ENCODE data around the gene PLAAT3. TPM values are rescaled to one million over a fixed set of nuclear protein-coding genes. Genes with fewer than 3 reads are reported as not detected.
"Not testable (repeated sequence)": the region's sequence is repeated elsewhere in the genome, so short reads cannot be mapped to it uniquely, and the experiment has no call there.

The PLAAT3 gene
- total RNA-seq, 1 donor from 2014 or later, result 50.6 TPM

- peak; percentile 40 for DNase-seq (ENCODE audit: low read depth)
Measured at GRCh38 chr11:63609536-63609935, 4.7 kb downstream of the PLAAT3 start.

GRCh38 chr11:63608353-63609345 is 5.6 kb downstream of the PLAAT3 start:
- DNase-seq (ENCODE audit: low read depth), result peak; percentile 75

- DNase-seq (ENCODE audit: low read depth), result no peak
Measured at GRCh38 chr11:63603180-63603518, 11.1 kb downstream of the PLAAT3 start.

GRCh38 chr11:63602290-63603179 is 11.7 kb downstream of the PLAAT3 start:
- not testable (repeated sequence) for DNase-seq (ENCODE audit: low read depth)

- peak; percentile 84 for DNase-seq (ENCODE audit: low read depth)
Measured at GRCh38 chr11:63599211-63600122, 14.8 kb downstream of the PLAAT3 start.

- DNase-seq (ENCODE audit: low read depth), result no peak
Measured at GRCh38 chr11:63598556-63598955, 15.7 kb downstream of the PLAAT3 start.

GRCh38 chr11:63595296-63595695 is 18.9 kb downstream of the PLAAT3 start:
- peak; percentile 31 for DNase-seq (ENCODE audit: low read depth)

GRCh38 chr11:63592975-63593395 is 21.2 kb downstream of the PLAAT3 start:
- DNase-seq (ENCODE audit: low read depth), result no peak

- DNase-seq (ENCODE audit: low read depth), result no peak
Measured at GRCh38 chr11:63590024-63590788, 24.0 kb downstream of the PLAAT3 start.

- DNase-seq (ENCODE audit: low read depth), result no peak
Measured at GRCh38 chr11:63589000-63589399, 25.2 kb downstream of the PLAAT3 start.

GRCh38 chr11:63586451-63587166 is 27.6 kb downstream of the PLAAT3 start:
- DNase-seq (ENCODE audit: low read depth), result no peak

GRCh38 chr11:63583357-63583677 is 30.9 kb downstream of the PLAAT3 start:
- DNase-seq (ENCODE audit: low read depth), result no peak

- DNase-seq (ENCODE audit: low read depth), result not testable (repeated sequence)
Measured at GRCh38 chr11:63581224-63581623, 33.0 kb downstream of the PLAAT3 start.

GRCh38 chr11:63578882-63579281 is 35.4 kb downstream of the PLAAT3 start:
- DNase-seq (ENCODE audit: low read depth), result not testable (repeated sequence)

GRCh38 chr11:63574856-63575602 is 39.2 kb downstream of the PLAAT3 start:
- peak; percentile 77 for DNase-seq (ENCODE audit: low read depth)

GRCh38 chr11:63573881-63574855 is 40.1 kb downstream of the PLAAT3 start:
- DNase-seq (ENCODE audit: low read depth), result peak; percentile 65

- peak; percentile 38 for DNase-seq (ENCODE audit: low read depth)
Measured at GRCh38 chr11:63572026-63572688, 42.1 kb downstream of the PLAAT3 start.

GRCh38 chr11:63569570-63569969 is 44.7 kb downstream of the PLAAT3 start:
- DNase-seq (ENCODE audit: low read depth), result no peak
